ENCODE results near the gene MYO10. TPM values are rescaled to one million over a fixed set of nuclear protein-coding genes. Genes with fewer than 3 reads are reported as not detected.

The MYO10 gene
- total RNA-seq, 4 donors from 2014 or later, result 3.4 to 28.7 (median 13.4) TPM

GRCh38 chr5:16712178-16712577, 223.9 kb downstream of the MYO10 start:
- Histone ChIP-seq H3K27me3 (no peaks in the 10 kb centered on the region), H3K27ac (no peak overlapping the region), H3K9me3 (no peaks in the 10 kb centered on the region), H3K4me3 (no peak overlapping the region), H3K36me3 (no peaks in the 10 kb centered on the region), H3K4me1 (no peaks in the 10 kb centered on the region)
- DNase-seq, result no peak
- in situ Hi-C loops (cut with MboI; ENCODE audit: low sequenced_read_pairs in 4 of 4), result no loop called here
- no peak for ATAC-seq
- intact Hi-C loops (cut with DNase I; ENCODE audit: low total_unique reads), result no loop called here
- TF ChIP-seq CTCF (IDR thresholded peaks at IDR 0.05 in 4 of 5, conservative IDR thresholded peaks at IDR 0.05 in 1 of 5) (no peak), POLR2A (IDR thresholded peaks at IDR 0.05) (no peak)

- in situ Hi-C loops (cut with MboI; ENCODE audit: low sequenced_read_pairs in 4 of 4) (no loop called here), intact Hi-C loops (cut with DNase I; ENCODE audit: low total_unique reads) (no loop called here)
- ATAC-seq, result no peak
These were observed 226.2 kb downstream of the MYO10 start for GRCh38 chr5:16709691-16710433.

GRCh38 chr5:16707869-16708192, 228.3 kb downstream of the MYO10 start:
- ATAC-seq, result no peak

More at GRCh38 chr5:16709691-16710433, 226.2 kb downstream of the MYO10 start:
- no peak for DNase-seq
- Histone ChIP-seq H3K9me3 (no peaks in the 10 kb centered on the region), H3K27me3 (no peaks in the 10 kb centered on the region), H3K36me3 (no peaks in the 10 kb centered on the region), H3K4me3 (no peak overlapping the region), H3K27ac (no peak overlapping the region), H3K4me1 (no peaks in the 10 kb centered on the region)
- TF ChIP-seq POLR2A (IDR thresholded peaks at IDR 0.05), result no peak
- no peak for TF ChIP-seq CTCF (IDR thresholded peaks at IDR 0.05 in 4 of 5, conservative IDR thresholded peaks at IDR 0.05 in 1 of 5)

GRCh38 chr5:16707168-16707868, 228.8 kb downstream of the MYO10 start:
- DNase-seq, result no peak
- ATAC-seq, result no peak
- intact Hi-C loops (cut with DNase I; ENCODE audit: low total_unique reads) (no loop called here), in situ Hi-C loops (cut with MboI; ENCODE audit: low sequenced_read_pairs in 4 of 4) (no loop called here)
- no peak for TF ChIP-seq CTCF (IDR thresholded peaks at IDR 0.05 in 4 of 5, conservative IDR thresholded peaks at IDR 0.05 in 1 of 5)
- no peak for TF ChIP-seq POLR2A (IDR thresholded peaks at IDR 0.05)
- Histone ChIP-seq H3K27me3 (no peaks in the 10 kb centered on the region), H3K36me3 (no peaks in the 10 kb centered on the region), H3K4me1 (no peaks in the 10 kb centered on the region), H3K27ac (no peak overlapping the region), H3K4me3 (no peak overlapping the region), H3K9me3 (no peaks in the 10 kb centered on the region)

More at GRCh38 chr5:16707869-16708192, 228.3 kb downstream of the MYO10 start:
- Histone ChIP-seq H3K27ac (no peak overlapping the region), H3K27me3 (no peaks in the 10 kb centered on the region), H3K36me3 (no peaks in the 10 kb centered on the region), H3K4me1 (no peaks in the 10 kb centered on the region), H3K9me3 (no peaks in the 10 kb centered on the region), H3K4me3 (no peak overlapping the region)
- in situ Hi-C loops (cut with MboI; ENCODE audit: low sequenced_read_pairs in 4 of 4) (no loop called here), intact Hi-C loops (cut with DNase I; ENCODE audit: low total_unique reads) (no loop called here)
- TF ChIP-seq CTCF (IDR thresholded peaks at IDR 0.05 in 4 of 5, conservative IDR thresholded peaks at IDR 0.05 in 1 of 5) (no peak), POLR2A (IDR thresholded peaks at IDR 0.05) (no peak)
- no peak for DNase-seq
